ENCODE measurements around the gene BABAM2. TPM values are rescaled to one million over a fixed set of nuclear protein-coding genes. Genes with fewer than 3 reads are reported as not detected.

The BABAM2 gene
- total RNA-seq, 4 donors from 2014 or later: 33.3 to 48.9 (median 37.9) TPM

GRCh38 chr2:28322456-28322855 lies 431.9 kb downstream of the BABAM2 start:
- peaks cover 0 to 8% (median 2%) of the 10 kb centered on the region in 4 donors for H3K4me1 ChIP-seq
- no peak overlapping the region for H3K4me3 ChIP-seq
- no peak for TF ChIP-seq EP300 (IDR thresholded peaks at IDR 0.05; ENCODE audit: low read depth)
- TF ChIP-seq POLR2AphosphoS5 (IDR thresholded peaks at IDR 0.05): no peak
- TF ChIP-seq POLR2A (IDR thresholded peaks at IDR 0.05): no peak
- TF ChIP-seq, protein P1, sequence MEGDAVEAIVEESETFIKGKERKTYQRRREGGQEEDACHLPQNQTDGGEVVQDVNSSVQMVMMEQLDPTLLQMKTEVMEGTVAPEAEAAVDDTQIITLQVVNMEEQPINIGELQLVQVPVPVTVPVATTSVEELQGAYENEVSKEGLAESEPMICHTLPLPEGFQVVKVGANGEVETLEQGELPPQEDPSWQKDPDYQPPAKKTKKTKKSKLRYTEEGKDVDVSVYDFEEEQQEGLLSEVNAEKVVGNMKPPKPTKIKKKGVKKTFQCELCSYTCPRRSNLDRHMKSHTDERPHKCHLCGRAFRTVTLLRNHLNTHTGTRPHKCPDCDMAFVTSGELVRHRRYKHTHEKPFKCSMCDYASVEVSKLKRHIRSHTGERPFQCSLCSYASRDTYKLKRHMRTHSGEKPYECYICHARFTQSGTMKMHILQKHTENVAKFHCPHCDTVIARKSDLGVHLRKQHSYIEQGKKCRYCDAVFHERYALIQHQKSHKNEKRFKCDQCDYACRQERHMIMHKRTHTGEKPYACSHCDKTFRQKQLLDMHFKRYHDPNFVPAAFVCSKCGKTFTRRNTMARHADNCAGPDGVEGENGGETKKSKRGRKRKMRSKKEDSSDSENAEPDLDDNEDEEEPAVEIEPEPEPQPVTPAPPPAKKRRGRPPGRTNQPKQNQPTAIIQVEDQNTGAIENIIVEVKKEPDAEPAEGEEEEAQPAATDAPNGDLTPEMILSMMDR (IDR thresholded peaks at IDR 0.05): no peak
- DNase-seq: no peak
- in situ Hi-C loops (cut with MboI; ENCODE audit: low pct_ligation_motif_present in 1 of 4, low pct_unique_long_range_greater_than_20kb in 1 of 4, low sequenced_read_pairs in 3 of 4) (no loop called here), intact Hi-C loops (cut with DNase I; ENCODE audit: low total_unique reads) (no loop called here)
- H3K27ac ChIP-seq: no peak overlapping the region
- no peaks in the 10 kb centered on the region for H3K27me3 ChIP-seq
- H3K36me3 ChIP-seq: no peaks in the 10 kb centered on the region
- 92% methylated on average over 8 of the region's 8 CpGs; no CpG with 5 or more reads in 1 of the 2 donors for WGBS, 2 donors (ENCODE audit: low coverage in 1 of 2)
- no peaks in the 10 kb centered on the region for H3K9me3 ChIP-seq

DNA sequence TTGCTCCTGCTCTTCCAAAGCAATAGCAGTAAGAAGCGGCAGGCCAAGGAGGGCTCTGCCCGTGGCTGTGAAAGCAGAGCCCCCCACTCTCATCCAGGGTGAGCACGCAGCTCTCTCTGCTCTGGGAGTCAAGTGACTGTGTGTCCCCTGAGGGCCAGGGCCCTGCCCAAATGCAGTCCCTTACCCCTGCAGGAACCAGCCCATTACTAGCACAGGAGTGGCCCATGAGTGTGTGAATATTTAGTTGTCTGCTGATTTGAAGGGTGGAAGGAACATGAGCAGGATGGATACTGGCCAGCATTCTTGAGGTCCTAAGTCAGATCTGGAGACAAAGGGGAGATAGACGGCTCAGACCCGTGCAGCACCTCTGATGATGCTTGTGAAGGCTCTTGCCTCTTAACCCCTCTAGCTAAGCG lies 432.5 kb downstream of the BABAM2 start:
- WGBS, 2 donors (ENCODE audit: low coverage in 1 of 2): 89% methylated on average over 6 of the region's 6 CpGs; no CpG with 5 or more reads in 1 of the 2 donors
- DNase-seq: no peak
- H3K36me3 ChIP-seq: no peaks in the 10 kb centered on the region
- no peak overlapping the region for H3K27ac ChIP-seq
- in situ Hi-C loops (cut with MboI; ENCODE audit: low pct_ligation_motif_present in 1 of 4, low pct_unique_long_range_greater_than_20kb in 1 of 4, low sequenced_read_pairs in 3 of 4) (no loop called here), intact Hi-C loops (cut with DNase I; ENCODE audit: low total_unique reads) (no loop called here)
- H3K4me3 ChIP-seq: no peak overlapping the region
- no peaks in the 10 kb centered on the region for H3K9me3 ChIP-seq
- H3K27me3 ChIP-seq: no peaks in the 10 kb centered on the region
- TF ChIP-seq POLR2AphosphoS5 (IDR thresholded peaks at IDR 0.05) (no peak), POLR2A (IDR thresholded peaks at IDR 0.05) (no peak), EP300 (IDR thresholded peaks at IDR 0.05; ENCODE audit: low read depth) (no peak)
- TF ChIP-seq, protein P1 (IDR thresholded peaks at IDR 0.05): no peak
- H3K4me1 ChIP-seq: peaks cover 0 to 13% (median 2%) of the 10 kb centered on the region in 4 donors

- WGBS, 2 donors (ENCODE audit: low coverage in 1 of 2): 29 to 80% methylated on average over 1 to 5 of the region's 5 CpGs
- no peaks in the 10 kb centered on the region for H3K27me3 ChIP-seq
- H3K4me1 ChIP-seq: peaks cover 0 to 10% (median 0%) of the 10 kb centered on the region in 4 donors
- in situ Hi-C loops (cut with MboI; ENCODE audit: low pct_ligation_motif_present in 1 of 4, low pct_unique_long_range_greater_than_20kb in 1 of 4, low sequenced_read_pairs in 3 of 4): no loop called here
- TF ChIP-seq POLR2AphosphoS5 (IDR thresholded peaks at IDR 0.05) (no peak), POLR2A (IDR thresholded peaks at IDR 0.05) (no peak), EP300 (IDR thresholded peaks at IDR 0.05; ENCODE audit: low read depth) (no peak)
- TF ChIP-seq, protein P1 (IDR thresholded peaks at IDR 0.05): no peak
- no peak overlapping the region for H3K4me3 ChIP-seq
- H3K9me3 ChIP-seq: no peaks in the 10 kb centered on the region
- intact Hi-C loops (cut with DNase I; ENCODE audit: low total_unique reads): no loop called here
- DNase-seq: no peak
- no peaks in the 10 kb centered on the region for H3K36me3 ChIP-seq
- no peak overlapping the region for H3K27ac ChIP-seq
Measured at GRCh38 chr2:28325173-28325566, 434.6 kb downstream of the BABAM2 start.

DNA sequence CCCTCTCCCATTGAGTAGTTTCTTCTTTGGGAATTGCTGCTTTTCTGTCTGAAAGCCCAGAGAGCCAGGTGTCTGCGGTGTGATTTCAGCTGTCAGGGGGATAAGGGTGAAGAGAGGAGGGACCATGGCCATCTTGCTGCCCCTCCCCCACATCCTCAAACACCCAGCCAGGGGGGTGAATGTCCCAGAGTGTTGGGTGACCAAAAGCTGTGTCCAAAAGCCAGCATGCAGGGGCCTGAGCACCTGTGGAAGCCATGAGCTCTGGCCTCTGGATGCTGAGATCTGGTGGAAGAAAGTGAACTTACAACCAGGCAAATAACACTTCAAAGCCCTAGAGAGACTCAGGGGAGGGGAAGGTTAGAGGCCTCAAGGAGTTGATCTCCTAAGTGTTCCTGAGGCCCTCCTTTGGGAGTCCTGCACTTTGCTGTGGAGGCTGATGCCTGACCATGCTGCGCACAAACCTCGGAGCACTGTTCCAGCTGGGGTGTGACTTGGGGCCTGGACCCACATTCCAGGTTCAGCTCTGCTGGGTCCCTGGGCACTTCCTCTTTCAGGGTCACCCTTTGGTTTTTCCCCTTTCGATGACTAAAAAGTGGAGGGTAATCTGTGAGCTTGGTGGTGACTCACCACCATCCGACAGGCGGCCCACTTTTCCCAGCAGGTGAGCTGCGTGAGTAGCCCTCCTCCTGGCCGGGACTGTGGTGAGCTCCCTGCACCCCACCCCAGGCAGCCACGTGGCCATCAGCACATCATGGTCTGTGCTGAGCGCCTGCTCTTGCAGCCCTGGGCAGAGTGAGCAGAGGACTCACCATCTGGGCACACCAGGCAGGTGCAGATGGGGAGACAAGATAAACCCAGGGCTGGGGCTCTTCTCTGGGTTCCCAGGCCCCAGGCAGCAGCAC lies 435.3 kb downstream of the BABAM2 start:
- intact Hi-C loops (cut with DNase I; ENCODE audit: low total_unique reads) (no loop called here), in situ Hi-C loops (cut with MboI; ENCODE audit: low pct_ligation_motif_present in 1 of 4, low pct_unique_long_range_greater_than_20kb in 1 of 4, low sequenced_read_pairs in 3 of 4) (no loop called here)
- Histone ChIP-seq H3K4me1 (peaks cover 0 to 10% (median 0%) of the 10 kb centered on the region in 4 donors), H3K27ac (no peak overlapping the region), H3K4me3 (no peak overlapping the region), H3K9me3 (no peaks in the 10 kb centered on the region), H3K27me3 (no peaks in the 10 kb centered on the region), H3K36me3 (no peaks in the 10 kb centered on the region)
- TF ChIP-seq, protein P1 (IDR thresholded peaks at IDR 0.05): no peak
- 78 to 100% methylated on average over 1 to 10 of the region's 10 CpGs for WGBS, 2 donors (ENCODE audit: low coverage in 1 of 2)
- DNase-seq: no peak

Measured in transverse colon (tissue), 4 donors.